H9 (cell line): ENCODE data around the gene BRI3BP. TPM values are rescaled to one million over a fixed set of nuclear protein-coding genes. Genes with fewer than 3 reads are reported as not detected.

Experiments
- DNase-seq: peaks from one replicate; pipeline ENCODE4 v3.0.0-alpha.2; 2017
- H2AFZ ChIP-seq: one replicate; pipeline ENCODE4 v1.6.1; 2013; ENCODE audit warnings: mild to moderate bottlenecking, low read length, control low read depth, moderate library complexity
- H2AK5ac ChIP-seq: 2 replicates; pipeline ENCODE4 v1.6.1; 2013; ENCODE audit warnings: low read length, control low read depth, mixed read lengths; ENCODE audit not compliant: insufficient read length
- H2BK120ac ChIP-seq: one replicate; pipeline ENCODE4 v1.6.1; 2013; ENCODE audit warnings: low read depth, mild to moderate bottlenecking, low read length, control low read depth, inconsistent platforms; ENCODE audit not compliant: poor library complexity, severe bottlenecking
- H2BK12ac ChIP-seq: 2 replicates; pipeline ENCODE4 v1.6.1; 2013; ENCODE audit warnings: low read length, control low read depth, mixed read lengths, low read depth; ENCODE audit not compliant: insufficient read length
- H2BK15ac ChIP-seq: 2 replicates; pipeline ENCODE4 v1.6.1; 2013; ENCODE audit warnings: low read depth, low read length, control low read depth
- H2BK20ac ChIP-seq: one replicate; pipeline ENCODE4 v1.6.1; 2013; ENCODE audit warnings: low read depth, mild to moderate bottlenecking, low read length, control low read depth, inconsistent platforms; ENCODE audit not compliant: poor library complexity, severe bottlenecking
- H2BK5ac ChIP-seq: 2 replicates; pipeline ENCODE4 v1.6.1; 2013; ENCODE audit warnings: low read length, control low read depth, mixed read lengths; ENCODE audit not compliant: insufficient read length
- H3K14ac ChIP-seq: 2 replicates; pipeline ENCODE4 v1.6.1; 2013; ENCODE audit warnings: low read length, control low read depth; ENCODE audit not compliant: insufficient read depth
- H3K18ac ChIP-seq: 2 replicates; pipeline ENCODE4 v1.6.1; 2013; ENCODE audit warnings: low read depth, mild to moderate bottlenecking, mixed read lengths, low read length, control low read depth; ENCODE audit not compliant: insufficient read length
- H3K23ac ChIP-seq: 2 replicates; pipeline ENCODE4 v1.6.1; 2013; ENCODE audit warnings: low read length, control low read depth, mixed read lengths, low read depth; ENCODE audit not compliant: insufficient read length
- H3K23me2 ChIP-seq: 2 replicates; pipeline ENCODE4 v1.6.1; 2013; ENCODE audit warnings: low read depth, mild to moderate bottlenecking, mixed read lengths, low read length, control low read depth; ENCODE audit not compliant: insufficient read length, poor library complexity, severe bottlenecking
- H3K27ac ChIP-seq: 2 replicates; pipeline ENCODE4 v1.5.1; 2013; ENCODE audit warnings: low read length, control low read depth, mixed read lengths, low read depth; ENCODE audit not compliant: insufficient read length
- H3K27me3 ChIP-seq: 2 replicates; pipeline ENCODE4 v1.6.1; 2013; ENCODE audit warnings: low read length, control low read depth, inconsistent platforms; ENCODE audit not compliant: insufficient read depth
- H3K4ac ChIP-seq: 2 replicates; pipeline ENCODE4 v1.6.1; 2013; ENCODE audit warnings: low read depth, mild to moderate bottlenecking, control low read depth, inconsistent platforms, low read length, moderate library complexity
- H3K4me1 ChIP-seq: 2 replicates; pipeline ENCODE4 v1.6.1; 2013; ENCODE audit warnings: low read length, control low read depth, inconsistent platforms; ENCODE audit not compliant: insufficient read depth
- H3K4me2 ChIP-seq: 2 replicates; pipeline ENCODE4 v1.6.1; 2013; ENCODE audit warnings: low read length, control low read depth, mixed read lengths; ENCODE audit not compliant: insufficient read length, insufficient read depth
- H3K56ac ChIP-seq: 2 replicates; pipeline ENCODE4 v1.6.1; 2013; ENCODE audit warnings: low read depth, mild to moderate bottlenecking, mixed read lengths, low read length, control low read depth; ENCODE audit not compliant: insufficient read length
- H3K79me1 ChIP-seq: 2 replicates; pipeline ENCODE4 v1.6.1; 2013; ENCODE audit warnings: low read depth, mild to moderate bottlenecking, moderate library complexity, low read length, control low read depth, inconsistent platforms; ENCODE audit not compliant: insufficient read depth, poor library complexity, severe bottlenecking
- H3K79me2 ChIP-seq: 2 replicates; pipeline ENCODE4 v1.6.1; 2013; ENCODE audit warnings: low read length, control low read depth, inconsistent platforms; ENCODE audit not compliant: insufficient read depth
- H3K9ac ChIP-seq: 2 replicates; pipeline ENCODE4 v1.6.1; 2013; ENCODE audit warnings: low read length, control low read depth, mixed read lengths; ENCODE audit not compliant: insufficient read length; ENCODE audit errors: extremely low read depth
- H3K9me3 ChIP-seq: one replicate; pipeline ENCODE4 v1.6.1; 2013; ENCODE audit warnings: low read depth, low read length, inconsistent platforms; ENCODE audit not compliant: control insufficient read depth
- H3T11ph ChIP-seq: one replicate; pipeline ENCODE4 v1.6.1; 2013; ENCODE audit warnings: mild to moderate bottlenecking, low read length, control low read depth, inconsistent platforms
- H4K20me1 ChIP-seq: one replicate; pipeline ENCODE4 v1.6.1; 2013; ENCODE audit not compliant: control insufficient read depth, insufficient read length, insufficient read depth
- H4K5ac ChIP-seq: 2 replicates; pipeline ENCODE4 v1.6.1; 2013; ENCODE audit warnings: low read depth, mild to moderate bottlenecking, mixed read lengths, low read length, control low read depth; ENCODE audit not compliant: insufficient read length
- H4K8ac ChIP-seq: replicated peaks from 2 replicates; pipeline ENCODE4 v1.6.1; 2013; ENCODE audit warnings: low read length, control low read depth, mixed read lengths, low read depth; ENCODE audit not compliant: insufficient read length
- H4K91ac ChIP-seq: 2 replicates; pipeline ENCODE4 v1.6.1; 2013; ENCODE audit warnings: low read depth, mild to moderate bottlenecking, moderate library complexity, mixed read lengths, low read length, control low read depth; ENCODE audit not compliant: insufficient read length
- H3K27ac Mint-ChIP-seq, 3 experiments: 2 replicates in 2 of 3; 3 replicates in 1 of 3; pipeline ENCODE4 v1.8.0; 2020 to 2021; ENCODE audit warnings: mixed read lengths in 3 of 3, mild to moderate bottlenecking in 1 of 3, moderate library complexity in 1 of 3
- H3K27me3 Mint-ChIP-seq: 2 replicates; pipeline ENCODE4 v1.8.0; 2021; ENCODE audit warnings: low read depth, mild to moderate bottlenecking, moderate library complexity, mixed read lengths
- H3K36me3 Mint-ChIP-seq, 3 experiments: 2 replicates in 2 of 3; 3 replicates in 1 of 3; pipeline ENCODE4 v1.8.0; 2020 to 2021; ENCODE audit warnings: low read depth in 3 of 3, mixed read lengths in 3 of 3; ENCODE audit not compliant: insufficient read depth in 1 of 3
- H3K4me1 Mint-ChIP-seq, 2 experiments: 2 replicates each; pipeline ENCODE4 v1.8.0; 2020; ENCODE audit warnings: mixed read lengths in 2 of 2
- H3K4me3 Mint-ChIP-seq, 2 experiments: 2 replicates in 1 of 2; 3 replicates in 1 of 2; pipeline ENCODE4 v1.8.0; 2020 to 2021; ENCODE audit warnings: mild to moderate bottlenecking in 2 of 2, mixed read lengths in 2 of 2, moderate library complexity in 1 of 2
- H3K9me3 Mint-ChIP-seq, 2 experiments: 2 replicates in 1 of 2; 3 replicates in 1 of 2; pipeline ENCODE4 v1.8.0; 2020; ENCODE audit warnings: mild to moderate bottlenecking in 2 of 2, mixed read lengths in 2 of 2, moderate library complexity in 1 of 2
- WGBS: extraction: QIAGEN DNeasy Blood & Tissue Kit; methylation state at CpG from one replicate; pipeline ENCODE4 v1.1.7; 2013; ENCODE audit warnings: missing lambda C conversion rate, low lambda C conversion rate, mixed read lengths; ENCODE audit not compliant: insufficient read length; ENCODE audit errors: extremely low coverage; 5-methylcytosine and 5-hydroxymethylcytosine counted together
- total RNA-seq: library from RNA; stranded (reverse); gene quantifications from 2 replicates; pipeline ENCODE4 v1.2.1, GENCODE V29; 2021
- TF ChIP-seq, protein P1 (sequence below): fragments of 200-600 bp; sonication (generic); conservative IDR thresholded peaks from 3 replicates; pipeline ENCODE4 v1.8.0; 2021; ENCODE audit warnings: antibody characterized with exemption, mild to moderate bottlenecking

The BRI3BP gene
- total RNA-seq, 1 experiment from 2014 or later: 10.5 TPM

DNA sequence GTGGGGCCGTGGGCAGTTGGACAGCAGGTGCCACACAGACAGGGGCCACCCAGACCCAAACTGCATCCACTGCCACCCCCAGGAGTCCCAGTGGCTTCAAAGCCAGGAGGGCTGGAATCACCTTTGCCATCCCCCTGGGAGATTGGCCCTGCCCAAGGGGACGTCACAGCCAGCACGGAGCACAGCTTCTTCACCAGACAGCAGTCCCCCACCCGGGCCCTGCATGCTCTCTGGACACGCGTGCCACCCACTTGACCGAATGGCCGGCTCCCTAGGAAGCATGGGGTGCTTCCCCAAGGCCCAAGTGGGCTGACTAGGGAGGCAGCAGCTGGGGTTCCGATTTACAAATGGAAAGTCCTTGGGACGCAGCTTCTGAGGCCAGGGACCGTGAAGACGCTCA, 21.8 kb upstream of the BRI3BP start:
- Mint-ChIP-seq H3K4me1 (no peaks in the 10 kb centered on the region), H3K4me3 (no peak overlapping the region), H3K36me3 (peaks cover 16 to 84% (median 47%) of the 10 kb centered on the region in 3 experiments; a peak in 6 of 7 replicates), H3K9me3 (no peaks in the 10 kb centered on the region), H3K27me3 (no peaks in the 10 kb centered on the region), H3K27ac (no peak overlapping the region)
- no peak overlapping the region for H2BK5ac ChIP-seq
- no peak overlapping the region for H2BK12ac ChIP-seq
- H2AFZ ChIP-seq: no peak overlapping the region
- no peak overlapping the region for H3K4ac ChIP-seq
- H3K27ac ChIP-seq: no peak overlapping the region
- H2BK20ac ChIP-seq: no peak overlapping the region
- H3K23ac ChIP-seq: no peak overlapping the region
- no peaks in the 10 kb centered on the region for H3K23me2 ChIP-seq
- WGBS: no CpG with 5 or more reads among the region's 12 CpGs
- H3K56ac ChIP-seq: no peak overlapping the region
- H4K5ac ChIP-seq: no peak overlapping the region
- H3K79me2 ChIP-seq: no peaks in the 10 kb centered on the region
- H3T11ph ChIP-seq: no peak overlapping the region
- H4K8ac ChIP-seq: no peak overlapping the region
- H2BK15ac ChIP-seq: no peak overlapping the region
- no peak overlapping the region for H3K9ac ChIP-seq
- H2AK5ac ChIP-seq: no peak overlapping the region
- H3K18ac ChIP-seq: no peak overlapping the region
- H3K9me3 ChIP-seq: no peaks in the 10 kb centered on the region
- H3K14ac ChIP-seq: no peak overlapping the region
- no peak overlapping the region for H2BK120ac ChIP-seq
- TF ChIP-seq, protein P1, sequence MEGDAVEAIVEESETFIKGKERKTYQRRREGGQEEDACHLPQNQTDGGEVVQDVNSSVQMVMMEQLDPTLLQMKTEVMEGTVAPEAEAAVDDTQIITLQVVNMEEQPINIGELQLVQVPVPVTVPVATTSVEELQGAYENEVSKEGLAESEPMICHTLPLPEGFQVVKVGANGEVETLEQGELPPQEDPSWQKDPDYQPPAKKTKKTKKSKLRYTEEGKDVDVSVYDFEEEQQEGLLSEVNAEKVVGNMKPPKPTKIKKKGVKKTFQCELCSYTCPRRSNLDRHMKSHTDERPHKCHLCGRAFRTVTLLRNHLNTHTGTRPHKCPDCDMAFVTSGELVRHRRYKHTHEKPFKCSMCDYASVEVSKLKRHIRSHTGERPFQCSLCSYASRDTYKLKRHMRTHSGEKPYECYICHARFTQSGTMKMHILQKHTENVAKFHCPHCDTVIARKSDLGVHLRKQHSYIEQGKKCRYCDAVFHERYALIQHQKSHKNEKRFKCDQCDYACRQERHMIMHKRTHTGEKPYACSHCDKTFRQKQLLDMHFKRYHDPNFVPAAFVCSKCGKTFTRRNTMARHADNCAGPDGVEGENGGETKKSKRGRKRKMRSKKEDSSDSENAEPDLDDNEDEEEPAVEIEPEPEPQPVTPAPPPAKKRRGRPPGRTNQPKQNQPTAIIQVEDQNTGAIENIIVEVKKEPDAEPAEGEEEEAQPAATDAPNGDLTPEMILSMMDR: no peak
- H3K27me3 ChIP-seq: no peaks in the 10 kb centered on the region
- no peak overlapping the region for H4K91ac ChIP-seq
- no peak overlapping the region for H3K4me2 ChIP-seq
- no peaks in the 10 kb centered on the region for H3K4me1 ChIP-seq
- no peaks in the 10 kb centered on the region for H4K20me1 ChIP-seq
- H3K79me1 ChIP-seq: no peaks in the 10 kb centered on the region
- DNase-seq: no peak
